Progenitor cell of endocrine pancreas (in vitro differentiated cells): ENCODE measurements around the gene AGPAT4. TPM values are rescaled to one million over a fixed set of nuclear protein-coding genes. Genes with fewer than 3 reads are reported as not detected.

ENCODE experiments used
- DNase-seq: peaks from one replicate; pipeline ENCODE4 v3.0.0; 2021; ENCODE audit warnings: low spot score; ENCODE audit not compliant: unreplicated experiment
- H3K27ac Mint-ChIP-seq: 2 replicates; pipeline ENCODE4 v1.8.0; 2021; ENCODE audit warnings: mild to moderate bottlenecking, moderate library complexity, mixed read lengths
- H3K27me3 Mint-ChIP-seq: 2 replicates; pipeline ENCODE4 v1.8.0; 2021; ENCODE audit warnings: mixed read lengths
- H3K36me3 Mint-ChIP-seq: 2 replicates; pipeline ENCODE4 v1.8.0; 2022; ENCODE audit warnings: mixed read lengths; ENCODE audit not compliant: insufficient read depth
- H3K4me1 Mint-ChIP-seq: 2 replicates; pipeline ENCODE4 v1.8.0; 2021; ENCODE audit warnings: low read depth, mixed read lengths
- H3K4me3 Mint-ChIP-seq: 2 replicates; pipeline ENCODE4 v1.8.0; 2021; ENCODE audit warnings: low read depth, mild to moderate bottlenecking, moderate library complexity, mixed read lengths
- H3K9me3 Mint-ChIP-seq: 2 replicates; pipeline ENCODE4 v1.8.0; 2021; ENCODE audit warnings: low read depth, mixed read lengths
- CTCF ChIP-seq: fragments of 200-600 bp; sonication (generic); IDR thresholded peaks from one replicate; pipeline ENCODE4 v1.5.0; 2021; ENCODE audit warnings: antibody characterized with exemption, mild to moderate bottlenecking; ENCODE audit not compliant: unreplicated experiment
- total RNA-seq: library from RNA; stranded (reverse); gene quantifications from 2 replicates; pipeline ENCODE4 v1.2.1, GENCODE V29; 2021

Gene AGPAT4
- total RNA-seq, 1 donor from 2014 or later = 43.7 TPM

DNA sequence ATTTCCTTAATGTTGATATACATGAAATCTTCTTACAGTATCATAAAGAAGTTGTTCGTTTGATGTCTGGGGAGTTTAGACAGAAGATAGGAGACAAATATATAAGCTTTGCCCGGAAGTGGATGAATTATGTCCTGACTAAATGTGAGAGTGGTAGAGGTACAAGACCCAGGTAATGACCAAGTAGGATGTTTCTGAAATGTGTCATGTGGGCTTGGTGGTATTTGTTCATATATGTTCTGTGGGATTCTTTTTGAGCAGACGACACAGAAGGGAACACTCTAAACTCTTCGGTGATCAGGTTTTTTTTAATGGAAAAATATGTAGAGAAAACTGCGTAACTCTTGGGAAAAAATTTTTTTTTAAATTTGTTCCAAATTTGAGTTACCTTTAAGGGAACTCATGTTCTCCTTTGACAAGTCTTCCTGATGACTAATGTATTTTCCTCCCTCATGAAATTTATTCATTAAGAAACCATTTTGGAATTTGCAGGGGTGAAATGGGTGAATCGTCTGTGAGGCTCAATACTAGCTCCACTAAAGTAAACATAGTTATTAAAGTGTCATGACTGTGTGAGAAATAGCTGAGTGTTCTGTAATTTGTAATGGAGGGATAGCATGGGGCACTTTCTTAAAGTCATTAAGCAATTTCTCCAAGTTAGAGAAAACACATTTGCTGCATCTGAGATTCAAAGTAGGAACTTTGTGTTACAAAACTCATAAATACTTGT is 181.7 kb downstream of the AGPAT4 start:
- DNase-seq = no peak
- no peak for TF ChIP-seq CTCF
- peaks cover 13% of the 10 kb centered on the region for H3K36me3 Mint-ChIP-seq
- no peak overlapping the region for H3K27ac Mint-ChIP-seq
- H3K27me3 Mint-ChIP-seq = no peaks in the 10 kb centered on the region
- H3K9me3 Mint-ChIP-seq = no peaks in the 10 kb centered on the region
- no peak overlapping the region for H3K4me3 Mint-ChIP-seq
- H3K4me1 Mint-ChIP-seq = peaks cover 1% of the 10 kb centered on the region

DNA sequence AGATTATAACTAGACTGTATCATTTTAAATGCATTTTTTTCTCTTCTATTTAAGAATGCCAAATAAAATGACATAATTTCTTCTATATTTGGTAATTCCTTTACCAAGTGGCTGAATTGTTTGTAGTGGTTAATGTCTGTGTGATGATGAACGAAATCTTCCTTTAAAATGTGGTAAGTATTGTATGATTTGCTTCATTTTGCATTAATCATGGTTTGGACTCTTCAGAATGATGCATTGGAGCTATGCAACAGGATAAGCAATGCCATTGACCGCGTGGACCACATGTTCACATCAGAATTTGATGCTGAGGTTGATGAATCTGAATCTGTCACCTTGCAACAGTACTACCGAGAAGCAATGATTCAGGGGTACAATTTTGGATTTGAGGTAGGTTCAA is 182.7 kb downstream of the AGPAT4 start:
- Mint-ChIP-seq H3K4me1 (peaks cover 1% of the 10 kb centered on the region), H3K36me3 (peaks cover 12% of the 10 kb centered on the region), H3K27me3 (no peaks in the 10 kb centered on the region), H3K4me3 (no peak overlapping the region), H3K9me3 (no peaks in the 10 kb centered on the region), H3K27ac (no peak overlapping the region)
- no peak for DNase-seq
- TF ChIP-seq CTCF = no peak

- TF ChIP-seq CTCF = no peak
- Mint-ChIP-seq H3K36me3 (peaks cover 20% of the 10 kb centered on the region), H3K4me1 (no peaks in the 10 kb centered on the region), H3K27ac (no peak overlapping the region), H3K27me3 (no peaks in the 10 kb centered on the region), H3K4me3 (no peak overlapping the region), H3K9me3 (no peaks in the 10 kb centered on the region)
- DNase-seq = no peak
Measured at GRCh38 chr6:161088676-161089328, 185.1 kb downstream of the AGPAT4 start.

DNA sequence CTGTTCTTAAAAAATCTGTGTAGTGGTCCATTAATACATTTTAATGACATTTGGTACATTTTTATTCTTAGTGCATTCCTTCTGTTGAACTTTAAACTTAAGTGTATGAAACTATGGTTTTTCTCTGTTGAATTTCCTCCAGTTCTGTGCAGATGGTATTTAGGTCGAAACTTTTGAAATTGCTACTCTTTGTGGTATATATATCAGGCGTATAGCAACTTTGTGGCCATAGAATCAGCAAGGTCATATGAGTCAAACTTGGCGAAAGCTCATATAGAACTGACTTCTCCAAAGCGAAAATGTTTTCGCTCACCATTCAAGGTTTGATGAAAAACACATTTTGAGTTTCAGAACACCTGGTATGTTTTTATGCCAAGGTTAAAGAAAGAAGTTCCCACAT is 188.6 kb downstream of the AGPAT4 start:
- TF ChIP-seq CTCF = no peak
- Mint-ChIP-seq H3K4me1 (no peaks in the 10 kb centered on the region), H3K27me3 (no peaks in the 10 kb centered on the region), H3K9me3 (no peaks in the 10 kb centered on the region), H3K36me3 (peaks cover 17% of the 10 kb centered on the region), H3K4me3 (no peak overlapping the region), H3K27ac (no peak overlapping the region)
- DNase-seq = no peak

DNA sequence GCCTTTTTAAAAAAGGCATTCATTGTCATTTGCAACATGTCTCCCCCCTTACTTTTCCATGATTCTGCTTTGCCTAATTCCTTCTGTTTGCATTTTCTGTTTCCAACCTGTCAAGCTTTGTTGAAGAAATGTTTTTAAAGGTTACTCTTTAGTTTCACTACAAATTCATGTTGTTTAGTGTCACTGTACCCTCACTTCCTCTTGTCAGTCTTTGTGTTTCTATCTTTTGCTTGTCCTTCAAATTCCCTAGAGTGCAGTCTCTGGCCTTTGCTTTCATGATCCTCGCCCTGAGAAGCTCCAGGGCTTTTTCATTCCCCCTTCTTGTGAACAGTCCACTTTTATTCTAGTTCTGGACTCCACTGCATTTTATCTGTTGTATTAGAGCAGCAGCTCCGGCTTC is 191.6 kb downstream of the AGPAT4 start:
- no peaks in the 10 kb centered on the region for H3K27me3 Mint-ChIP-seq
- no peak overlapping the region for H3K4me3 Mint-ChIP-seq
- TF ChIP-seq CTCF = no peak
- no peaks in the 10 kb centered on the region for H3K9me3 Mint-ChIP-seq
- no peak overlapping the region for H3K27ac Mint-ChIP-seq
- H3K4me1 Mint-ChIP-seq = no peaks in the 10 kb centered on the region
- DNase-seq = no peak
- peaks cover 16% of the 10 kb centered on the region for H3K36me3 Mint-ChIP-seq
